ENCODE data around the gene SRC.

Gene SRC

DNA sequence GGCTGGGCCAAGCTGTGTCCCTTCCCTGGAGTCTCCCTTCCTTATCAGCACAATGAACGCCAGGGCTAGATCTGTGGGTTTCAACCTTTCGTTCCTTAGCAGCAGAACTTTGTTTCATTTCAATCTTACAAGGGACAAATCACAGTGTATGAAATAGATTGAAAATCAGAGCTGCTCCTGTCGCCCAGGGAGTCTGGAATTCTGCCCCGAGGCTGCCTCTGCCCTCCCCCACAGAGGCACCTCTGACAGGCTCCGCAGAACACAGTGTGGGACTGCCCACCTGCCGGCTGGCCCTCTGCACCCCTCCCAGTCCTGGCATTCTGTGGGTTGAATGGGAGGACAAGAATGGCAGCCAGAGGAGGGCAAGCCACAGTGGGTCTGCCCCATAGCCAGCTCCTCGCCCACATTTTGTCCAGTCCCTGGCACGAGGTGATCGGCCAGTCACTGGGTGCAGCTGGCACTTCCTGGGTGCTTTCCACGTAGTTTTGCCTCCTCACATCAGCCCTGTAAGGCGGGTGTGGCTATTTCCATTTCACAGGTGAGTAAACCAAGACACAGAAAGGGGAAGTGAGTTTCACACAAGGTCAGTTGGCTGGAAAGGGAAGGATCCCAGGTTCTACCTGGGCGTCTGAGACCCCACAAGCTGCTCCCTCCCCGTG lies 30.4 kb upstream of the SRC start:
- no peak for DNase-seq

DNA sequence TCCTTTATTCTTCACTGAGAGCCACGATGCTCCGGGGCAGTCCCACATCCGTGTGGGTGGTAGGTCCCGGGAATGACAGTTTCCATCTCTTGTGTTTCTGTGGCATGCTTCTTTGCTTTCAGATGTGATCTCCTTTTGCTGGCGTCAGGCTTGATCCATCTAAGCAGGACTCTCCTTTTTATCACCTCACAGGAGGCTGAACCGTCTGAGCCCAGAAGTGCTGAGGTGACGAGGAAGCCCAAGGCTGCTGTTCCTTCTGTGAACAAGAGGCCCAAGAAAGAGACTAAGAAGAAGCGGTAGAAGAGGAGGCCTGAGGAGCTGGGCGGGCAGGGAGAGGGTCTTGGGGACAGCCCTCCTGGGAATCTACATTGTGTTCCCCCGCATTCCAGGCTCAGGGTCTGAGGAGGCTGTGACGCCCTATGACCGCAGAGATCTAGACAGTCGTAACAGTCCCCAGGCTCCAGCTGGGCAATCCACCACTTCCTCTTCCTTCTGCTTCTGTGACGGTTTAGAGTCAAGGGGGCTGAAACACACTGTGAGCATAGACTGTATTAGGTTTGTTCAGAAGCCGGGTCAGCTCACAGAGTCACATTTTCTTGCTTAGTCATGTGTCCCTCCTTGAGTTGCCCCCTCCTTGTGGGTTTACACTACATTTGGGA lies 29.7 kb upstream of the SRC start:
- no peak for DNase-seq

DNA sequence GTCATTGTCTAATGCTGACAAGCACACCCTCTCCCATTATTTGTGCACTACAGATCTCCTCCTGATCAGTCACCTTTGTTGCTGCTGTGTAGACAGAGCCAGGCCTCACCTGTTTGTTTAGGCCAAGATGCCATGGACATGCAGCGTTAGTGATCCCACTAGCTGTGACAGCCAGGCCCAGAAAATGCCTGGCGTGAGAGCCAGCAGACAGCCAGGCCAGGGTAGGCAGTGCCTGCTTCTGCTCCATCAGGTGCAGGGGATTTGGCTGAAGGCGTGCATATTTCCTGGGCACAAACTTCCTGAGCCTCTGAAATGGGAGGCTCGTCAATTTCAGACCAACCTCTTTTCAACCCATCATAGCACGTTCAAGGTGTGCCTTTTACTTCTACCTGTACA lies 29.2 kb upstream of the SRC start:
- no peak for DNase-seq

DNA sequence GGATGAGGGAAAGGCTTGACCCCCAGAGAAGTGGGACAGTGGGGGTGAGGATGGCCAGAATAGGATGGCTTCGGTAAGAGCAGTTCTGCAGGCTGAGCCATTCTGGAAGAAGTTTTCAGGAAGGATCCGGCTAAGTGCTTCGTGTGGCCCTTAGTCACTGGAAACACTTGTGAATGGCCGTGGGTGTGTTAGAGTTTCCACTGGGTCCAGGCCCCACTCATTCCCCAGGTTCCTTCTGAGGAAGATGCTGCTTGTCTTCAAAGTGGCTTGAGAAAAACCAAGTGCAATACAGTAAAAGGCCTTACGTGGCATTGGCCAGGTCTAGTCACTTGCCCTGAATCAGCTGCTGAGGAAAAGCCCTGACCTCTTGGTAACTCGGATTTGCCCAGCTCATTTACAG lies 28.6 kb upstream of the SRC start:
- DNase-seq = no peak

DNA sequence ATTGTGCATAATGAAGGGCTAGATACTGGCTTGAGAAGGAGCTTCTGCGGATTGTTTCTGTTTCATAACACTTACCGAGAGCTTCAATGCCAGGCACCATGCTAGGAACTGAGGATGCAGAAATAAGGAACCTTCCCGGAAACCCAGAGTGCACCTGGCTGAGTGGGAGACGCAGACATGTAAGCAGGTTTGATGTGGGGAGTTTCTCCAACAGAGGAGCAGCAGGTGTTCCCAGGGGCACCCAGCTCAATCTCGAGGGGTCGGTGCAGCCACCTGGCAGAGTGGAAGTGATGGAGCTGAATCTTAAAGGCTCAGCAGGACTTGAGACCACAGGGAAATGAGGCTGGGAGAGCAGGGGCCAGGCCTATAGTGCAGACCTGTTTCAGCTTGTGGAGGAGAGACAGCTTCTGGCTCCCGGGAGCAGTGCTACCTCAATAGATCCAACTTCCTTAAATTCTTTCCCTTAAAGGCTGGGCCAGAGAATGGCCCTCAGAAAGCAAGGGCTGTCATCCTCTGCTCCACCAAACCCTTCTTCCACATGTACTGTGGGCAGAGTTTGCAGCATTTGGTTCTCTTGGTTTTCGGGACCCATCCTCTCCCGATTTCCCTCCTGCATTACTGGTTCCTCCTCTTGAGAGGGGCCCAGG lies 27.8 kb upstream of the SRC start:
- DNase-seq = no peak

DNA sequence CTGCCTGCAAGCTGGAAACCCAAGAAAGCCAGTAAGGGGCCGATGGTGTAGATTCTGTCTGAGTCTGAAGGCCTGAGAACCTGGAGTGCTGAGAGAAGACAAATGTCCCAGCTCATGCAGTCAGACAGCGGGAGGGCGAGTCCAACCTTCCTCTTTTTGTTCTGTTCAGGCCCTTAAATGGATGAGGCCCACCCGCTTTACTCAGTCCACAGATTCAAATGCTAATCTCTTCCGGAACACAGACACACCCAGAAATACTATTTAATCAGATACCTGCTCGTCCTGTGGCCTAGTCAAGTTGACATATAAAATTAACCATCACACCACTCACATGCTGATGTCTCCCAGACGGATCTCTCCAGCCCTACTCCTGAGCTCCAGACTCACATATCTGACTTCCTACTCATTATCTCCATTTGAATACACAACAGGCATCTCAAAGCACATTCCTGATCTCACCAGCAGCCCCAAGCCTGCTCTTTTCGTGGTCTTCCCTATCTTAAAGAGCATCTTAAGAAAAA lies 26.7 kb upstream of the SRC start:
- no peak for DNase-seq

DNA sequence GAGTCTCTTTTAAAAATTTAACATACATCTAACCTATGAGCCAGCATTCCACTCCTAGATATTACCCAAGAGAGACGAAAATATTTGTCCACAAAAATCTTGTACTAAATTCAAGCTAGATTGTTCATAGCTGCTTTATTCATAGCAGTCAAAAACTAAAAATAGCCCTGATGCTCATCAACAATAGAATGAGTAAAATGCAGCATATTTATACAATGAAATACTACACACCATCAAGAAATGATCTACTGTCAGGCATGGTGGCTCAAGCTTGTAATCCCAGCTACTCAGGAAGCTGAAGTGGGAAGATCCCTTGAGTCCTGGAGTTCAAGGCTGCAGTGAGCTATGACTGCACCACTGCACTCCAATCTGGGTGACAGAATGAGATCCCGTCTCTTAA lies 22.0 kb upstream of the SRC start:
- DNase-seq = no peak

DNA sequence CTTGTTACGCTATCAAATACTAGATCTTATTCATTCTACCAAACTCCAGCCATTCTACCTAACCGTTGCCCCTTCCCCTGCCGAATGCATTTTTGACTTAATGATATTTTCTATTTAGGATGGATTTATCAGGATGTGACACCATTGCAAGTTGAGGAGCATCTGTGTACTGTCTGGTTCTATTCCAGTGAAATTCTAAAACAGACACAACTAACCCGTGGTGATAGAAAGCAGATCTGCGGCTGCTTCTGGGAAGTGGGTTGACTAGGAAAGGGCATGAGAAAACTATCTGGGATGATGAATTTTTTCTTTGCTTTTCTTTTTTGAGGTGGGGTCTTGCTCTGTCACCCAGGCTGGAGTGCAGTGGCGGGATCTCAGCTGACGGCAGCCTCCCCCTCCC lies 20.7 kb upstream of the SRC start:
- DNase-seq = no peak

DNA sequence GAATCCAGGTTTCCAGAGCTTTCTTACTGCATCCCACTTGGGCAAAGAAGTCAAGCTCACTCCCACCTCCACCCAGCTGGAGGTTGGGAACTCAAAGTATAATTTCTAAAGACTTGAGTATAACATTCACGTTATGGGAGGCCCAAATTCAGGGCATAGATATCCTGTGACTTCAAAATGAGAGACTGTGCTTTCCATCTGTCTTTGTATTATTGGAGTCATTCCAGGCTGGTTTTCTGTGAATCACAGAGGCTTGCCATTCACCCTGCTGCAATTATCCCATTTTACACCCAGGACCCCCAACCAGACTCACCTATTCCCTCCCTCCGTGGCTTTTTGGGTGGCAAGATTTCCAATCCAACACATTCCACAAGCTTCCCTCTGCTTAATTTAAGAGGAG lies 19.3 kb upstream of the SRC start:
- DNase-seq = no peak

DNA sequence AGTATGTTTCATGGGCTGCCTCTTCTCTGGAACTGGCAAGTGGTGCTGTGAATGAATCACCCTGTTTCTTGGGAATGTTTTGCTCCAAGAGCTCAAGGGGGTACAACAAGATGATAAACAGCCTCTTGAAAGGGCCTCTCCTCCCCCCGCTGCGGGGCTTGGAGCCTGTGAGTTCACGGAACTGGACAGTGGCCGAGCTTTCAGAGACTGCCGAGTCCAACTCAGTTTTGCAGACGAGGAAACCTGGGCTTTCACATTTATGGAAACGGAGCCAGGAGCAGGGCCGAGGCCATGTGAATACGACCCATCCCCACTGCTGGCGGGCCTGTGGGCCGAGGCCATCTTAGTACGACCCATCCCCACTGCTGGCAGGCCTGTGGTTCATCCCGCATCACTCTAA lies 18.2 kb upstream of the SRC start:
- DNase-seq = no peak

DNA sequence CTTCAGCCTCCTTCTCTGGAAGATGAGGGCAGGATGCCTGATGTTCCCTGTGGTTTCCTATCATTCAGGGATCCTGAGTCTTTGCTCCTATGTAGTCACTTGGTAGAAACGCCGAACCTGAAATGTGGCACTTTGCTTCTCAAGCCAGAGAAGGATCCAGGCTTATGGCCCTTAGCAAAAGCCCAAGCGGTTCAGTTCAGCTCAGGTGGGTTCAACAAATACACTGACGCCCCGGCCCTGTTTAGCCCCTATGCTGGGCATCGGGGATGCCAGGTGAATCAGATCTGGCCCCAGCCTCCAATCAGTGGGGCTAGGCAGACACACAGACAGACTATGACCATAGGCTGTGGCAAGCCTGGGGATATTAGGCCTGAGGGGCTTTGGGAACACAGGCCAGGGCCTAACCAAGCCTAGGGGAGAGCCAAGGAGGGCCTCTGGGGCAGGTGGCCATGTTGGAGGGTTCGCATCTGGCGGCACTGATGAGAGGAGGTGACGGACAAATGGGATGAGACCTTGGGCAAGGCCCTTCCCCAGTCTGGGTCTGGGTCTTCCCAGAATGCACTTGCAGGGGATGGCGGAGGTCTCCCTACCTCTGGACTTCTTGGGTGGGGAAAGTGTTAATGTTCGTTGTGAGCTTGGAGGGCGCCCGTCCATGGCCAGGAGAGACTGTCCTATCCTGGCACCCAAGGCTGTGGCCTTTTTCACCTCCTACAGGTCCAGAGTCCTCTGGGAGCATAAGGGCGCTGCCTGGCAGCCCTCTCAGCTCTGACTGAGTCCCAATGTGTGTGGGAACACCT lies 17.6 kb upstream of the SRC start:
- no peak for DNase-seq

DNA sequence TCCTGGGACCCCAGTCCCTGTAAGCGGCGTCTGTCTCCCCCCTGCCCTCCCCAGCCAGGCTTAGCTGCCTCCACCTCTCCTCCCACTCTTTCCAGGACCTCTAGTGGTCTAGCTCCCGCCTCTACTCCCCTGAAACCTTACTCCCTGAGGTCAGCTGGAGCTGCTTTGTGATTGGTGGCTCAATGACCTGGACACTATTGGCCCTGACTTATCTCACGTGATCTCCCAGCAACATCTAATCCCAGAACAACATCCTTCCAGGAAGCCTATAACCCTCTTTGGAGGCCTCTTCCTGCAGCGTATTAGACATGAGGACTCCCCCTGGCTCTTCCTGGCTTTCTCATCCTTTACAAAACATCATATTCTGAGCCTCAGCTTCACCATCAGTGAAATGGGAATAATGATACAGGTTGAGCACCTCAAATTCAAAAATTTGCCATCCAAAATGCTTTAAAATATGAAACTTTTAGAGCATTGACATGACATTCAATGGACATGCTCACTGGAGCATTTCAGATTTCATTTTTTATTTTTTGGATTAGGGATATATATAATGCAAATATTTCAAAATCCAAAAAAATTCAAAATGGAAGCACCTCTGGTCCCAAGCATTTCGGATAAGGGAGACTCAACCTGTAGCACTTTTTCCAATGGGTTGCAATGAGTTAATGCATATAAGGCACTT lies 16.3 kb upstream of the SRC start:
- no peak for DNase-seq

DNA sequence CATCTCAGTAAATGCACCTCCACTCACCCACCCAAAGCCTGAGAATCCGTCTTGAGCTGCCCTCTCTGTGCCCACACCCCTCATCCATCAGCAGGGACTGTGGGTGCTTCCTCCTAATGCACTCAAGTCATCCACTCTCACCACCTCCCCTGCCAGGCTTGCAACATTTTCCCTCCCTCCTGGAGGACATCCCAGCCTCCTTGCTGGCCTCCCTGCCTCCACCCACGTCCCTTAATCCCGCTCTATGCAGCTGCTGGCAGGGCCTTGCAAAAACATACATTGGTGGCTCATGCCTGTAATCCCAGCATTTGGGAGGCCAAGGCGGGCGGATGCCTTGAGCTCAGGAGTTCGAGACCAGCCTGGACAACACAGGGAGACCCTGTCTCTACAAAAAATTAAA lies 15.6 kb upstream of the SRC start:
- no peak for DNase-seq

DNA sequence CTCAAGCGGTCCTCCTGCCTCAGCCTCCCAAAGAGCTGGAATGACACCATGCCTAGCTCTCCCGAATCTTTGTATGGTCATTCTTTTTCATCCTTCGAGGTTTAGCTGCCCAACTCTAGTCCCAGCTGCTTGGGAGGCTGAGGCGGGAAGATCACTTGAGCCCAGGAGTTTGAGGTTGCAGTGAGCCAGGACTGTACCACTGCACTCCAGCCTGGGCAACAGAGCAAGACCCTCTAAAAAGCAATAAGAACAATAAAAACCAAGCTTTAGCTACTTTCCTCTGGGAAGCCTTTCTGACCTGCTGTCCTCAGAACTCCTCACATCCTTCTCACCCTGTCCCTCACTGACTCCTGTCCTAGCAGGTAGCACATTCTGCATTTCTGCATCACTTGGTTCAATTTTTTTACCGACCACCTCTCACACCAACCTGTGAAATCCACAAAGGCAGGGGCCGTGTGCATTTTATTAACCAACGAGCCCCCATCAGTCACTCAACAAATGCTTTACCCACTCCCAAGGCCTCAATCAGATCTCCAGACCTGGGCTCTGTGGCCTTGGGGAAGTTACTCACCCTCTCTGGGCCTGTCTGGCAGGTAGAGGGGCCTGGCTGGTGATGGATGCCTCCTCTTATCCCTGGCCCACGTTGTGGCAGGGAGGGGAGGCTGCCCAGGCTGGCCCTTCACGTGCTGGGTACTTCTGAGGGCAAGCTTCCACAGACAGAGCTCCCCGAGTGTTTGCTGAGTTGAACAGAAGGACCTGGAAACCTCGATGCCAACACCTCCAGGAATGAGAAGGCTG lies 14.7 kb upstream of the SRC start:
- DNase-seq = no peak

DNA sequence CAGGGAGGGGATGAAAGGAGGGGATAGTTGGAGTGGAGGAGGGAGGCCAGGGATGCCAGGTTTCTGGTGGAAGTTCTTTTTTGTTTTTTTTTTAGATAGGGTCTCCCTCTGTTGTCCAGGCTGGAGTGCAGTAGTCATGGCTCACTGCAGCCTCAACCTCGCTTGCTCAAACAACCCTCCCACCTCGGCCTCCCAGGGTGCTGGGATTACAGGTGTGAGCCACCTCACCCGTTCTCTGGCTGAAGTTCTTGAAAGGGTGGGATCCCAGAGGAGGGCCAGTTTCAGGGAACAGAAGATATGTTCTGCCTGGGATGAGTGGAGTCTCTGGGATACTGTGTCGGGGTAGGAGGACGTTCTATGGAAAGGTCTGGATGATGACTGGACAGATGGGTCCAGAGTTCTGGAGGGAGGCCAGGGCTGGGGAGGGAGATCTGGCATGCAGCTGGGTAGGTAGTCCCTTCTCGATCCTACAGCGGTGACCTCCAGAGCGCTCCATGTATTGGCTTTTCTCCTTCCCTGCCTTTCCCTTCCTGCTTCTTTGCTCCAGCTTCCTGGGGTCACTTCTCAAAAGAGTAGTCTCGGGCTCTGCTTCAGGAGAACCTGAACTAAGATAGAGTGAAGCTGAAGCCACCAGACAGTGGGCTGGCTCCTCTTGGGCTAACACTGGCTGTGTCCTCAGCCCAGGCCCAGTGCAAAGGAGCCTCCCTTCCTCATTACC lies 12.7 kb upstream of the SRC start:
- no peak for DNase-seq

DNA sequence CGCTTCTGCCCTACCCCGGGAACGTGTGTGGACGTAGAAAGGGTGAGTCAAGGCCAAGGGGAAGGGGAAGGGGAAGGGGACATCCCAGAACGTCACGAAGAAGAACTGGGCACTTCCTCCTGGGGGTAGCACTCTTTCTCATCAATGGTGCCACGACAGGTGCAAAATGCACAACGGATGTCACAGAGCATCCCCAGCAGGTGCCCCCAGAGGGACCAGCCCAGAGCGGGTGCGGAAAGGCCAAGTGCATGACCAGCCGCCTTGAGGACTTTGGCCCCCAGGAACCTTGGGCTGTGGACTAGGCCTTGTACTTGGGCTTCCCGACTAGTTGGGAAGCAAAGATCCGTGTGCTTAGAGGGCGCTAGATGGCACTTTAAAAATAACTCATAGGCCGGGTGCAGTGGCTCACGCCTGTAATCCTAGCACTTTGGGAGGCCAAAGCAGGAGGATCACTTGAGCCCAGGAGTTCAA lies 12.1 kb upstream of the SRC start:
- DNase-seq = no peak

DNA sequence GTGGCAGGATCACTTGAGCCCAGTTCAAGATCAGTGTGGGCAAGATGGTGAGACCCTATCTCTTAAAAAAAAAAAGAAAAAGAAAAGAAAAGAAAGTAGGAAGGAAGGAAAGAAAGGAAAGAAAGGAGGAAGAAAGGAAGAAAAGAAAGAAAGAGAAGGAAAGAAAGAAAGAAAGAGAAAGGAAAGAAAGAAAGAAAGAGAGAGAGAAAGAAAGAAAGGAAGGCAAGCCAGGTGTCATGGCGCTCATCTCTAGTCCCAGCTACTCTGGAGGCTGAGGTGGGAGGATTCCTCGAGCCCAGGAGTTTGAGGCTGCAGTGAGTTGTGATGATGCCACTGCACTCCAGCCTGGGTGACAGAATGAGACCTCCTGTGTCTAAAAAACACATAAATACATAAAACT lies 11.5 kb upstream of the SRC start:
- DNase-seq = no peak

DNA sequence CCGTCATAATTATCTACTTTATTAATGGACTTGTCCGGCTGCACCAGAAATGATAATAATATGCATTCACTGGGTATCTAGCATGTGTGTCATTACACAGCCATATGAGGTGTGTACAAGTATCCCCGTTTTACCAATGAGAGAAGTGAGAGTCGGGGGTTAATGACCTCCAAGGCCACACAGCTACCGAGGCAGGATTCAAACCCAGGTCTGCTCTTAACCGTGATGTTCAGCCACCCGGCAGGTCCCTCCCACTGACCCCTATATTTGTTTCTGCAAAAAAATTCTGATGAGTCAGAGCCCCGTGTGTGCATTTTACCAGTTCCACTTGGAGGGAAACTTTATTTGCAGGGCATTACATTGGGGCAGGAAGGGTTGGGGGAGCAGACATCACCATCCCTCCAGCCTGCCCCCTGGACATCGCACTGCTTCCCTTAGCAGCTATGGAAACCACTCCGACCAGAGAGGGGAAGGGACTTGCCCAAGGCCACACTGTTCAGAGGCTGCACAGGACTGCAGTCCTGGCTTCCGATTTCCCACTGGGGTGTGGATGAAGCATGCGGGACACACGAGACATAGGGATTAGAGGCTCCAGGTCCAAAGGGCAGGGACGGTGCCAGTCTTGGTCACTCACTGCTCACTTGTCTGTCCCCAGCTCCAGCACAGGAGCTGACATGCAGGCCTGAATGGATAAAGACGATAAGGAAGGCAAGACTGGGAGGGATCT lies 10.1 kb upstream of the SRC start:
- no peak for DNase-seq

DNA sequence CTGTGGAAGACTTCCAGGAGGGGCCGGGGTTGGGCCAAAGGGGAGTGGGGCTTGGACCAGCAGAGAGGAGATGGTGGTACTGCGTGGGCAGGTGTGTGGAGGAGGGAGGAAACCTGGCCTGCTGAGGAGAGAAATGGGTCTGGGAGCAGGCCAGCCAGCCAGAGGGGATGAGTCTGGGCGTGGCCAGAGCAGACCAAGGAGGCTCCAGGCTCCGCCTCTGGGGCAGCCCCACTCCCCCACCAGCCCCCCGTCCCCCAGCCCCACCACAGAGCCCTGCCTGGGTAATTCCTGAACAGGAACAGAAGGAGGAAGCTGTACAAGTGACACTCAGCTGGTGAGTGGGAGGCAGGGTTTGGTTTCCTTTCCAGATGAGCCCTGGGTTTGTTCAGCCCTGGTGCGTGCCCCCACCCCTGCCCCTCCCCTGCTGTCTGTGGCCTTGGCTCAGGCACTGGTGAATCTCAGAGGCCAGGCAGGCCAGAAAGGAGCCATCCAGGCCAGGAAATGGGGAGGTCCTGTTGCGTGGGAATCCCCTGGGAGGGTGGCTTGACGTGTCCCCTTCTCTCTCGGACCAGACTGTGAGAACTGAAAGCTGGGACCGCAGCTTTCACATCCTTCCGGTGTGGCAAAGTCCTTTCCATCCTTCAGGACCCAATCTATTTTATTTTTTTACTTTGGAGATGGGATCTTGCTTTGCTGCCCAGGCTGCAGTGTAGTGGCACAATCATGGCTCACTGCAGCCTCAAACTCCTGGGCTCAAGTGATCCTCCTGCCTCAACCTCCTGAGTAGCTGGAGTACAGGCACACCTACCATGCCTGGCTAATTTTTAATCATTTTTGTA lies 9.4 kb upstream of the SRC start:
- DNase-seq = no peak

Data from NCI-H1417 treated with DMSO at 0.1 percent for 48 hours (cell line).